Measurements from ENCODE around the gene HCN2. TPM values are rescaled to one million over a fixed set of nuclear protein-coding genes. Genes with fewer than 3 reads are reported as not detected.

The HCN2 gene
- total and polyA plus RNA-seq, 9 of the 15 experiments (the other 6 are each of a cell fraction or from before 2014, with no cell fraction given), result 0.29 to 4.2 (median 0.82) TPM; not detected in 2

DNA sequence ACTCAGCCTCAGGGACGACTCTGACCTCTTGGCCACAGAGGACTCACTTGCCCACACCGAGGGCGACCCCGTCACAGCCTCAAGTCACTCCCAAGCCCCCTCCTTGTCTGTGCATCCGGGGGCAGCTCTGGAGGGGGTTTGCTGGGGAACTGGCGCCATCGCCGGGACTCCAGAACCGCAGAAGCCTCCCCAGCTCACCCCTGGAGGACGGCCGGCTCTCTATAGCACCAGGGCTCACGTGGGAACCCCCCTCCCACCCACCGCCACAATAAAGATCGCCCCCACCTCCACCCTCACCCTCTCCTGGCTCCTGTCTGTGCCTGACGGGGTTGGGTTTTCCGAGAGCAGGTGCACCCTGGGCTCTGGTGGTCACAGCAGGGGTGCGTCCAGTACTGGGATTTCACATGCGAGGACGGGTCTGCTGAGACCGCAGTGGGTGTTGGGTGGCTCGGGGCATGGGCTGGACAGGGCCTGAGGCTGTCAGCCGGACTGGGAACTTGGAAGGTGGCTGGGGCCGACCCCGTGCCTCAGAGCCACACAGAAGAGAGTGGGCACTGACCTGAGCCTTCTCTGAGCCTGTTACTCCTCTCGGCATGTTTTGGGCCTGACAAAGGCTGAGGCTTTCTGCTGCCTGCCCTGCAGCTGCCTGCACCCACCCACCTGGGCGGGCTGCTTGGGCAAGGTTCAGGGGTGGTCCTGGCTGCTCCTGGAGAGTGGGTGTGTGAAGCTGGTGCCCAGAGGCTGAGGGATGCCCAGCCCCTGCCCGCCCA lies 6.3 kb upstream of the HCN2 start:
- no peak for FAIRE-seq
- ChIA-PET CTCF (ENCODE audit: low intra/inter-chr PET ratio) (interaction anchor here (1.1 kb wide), 1 partner anchor 151 kb away, joined by 4 read pairs; no protein-coding TSS in a partner anchor), POLR2A (interaction anchor here (0.6 to 3.1 kb wide), 6 partner anchors 9 to 255 kb away, joined by 3 to 41 read pairs (median 8); partner anchors contain the start of gene BSG)
- no peak overlapping the region for H3K4me2 ChIP-seq (ENCODE audit: insufficient read depth, low read length)
- in situ Hi-C loops (cut with MboI) (no loop called here), intact Hi-C loops (cut with micrococcal nuclease) (loop anchor here (10.0 kb wide), 2 partner anchors 49 to 151 kb away; partner anchors contain the start of gene CDC34)
- TF ChIP-seq RBFOX2 (IDR thresholded peaks at IDR 0.05; ENCODE audit: low read depth, low read length) (peak; percentile 39), POLR2G (IDR thresholded peaks at IDR 0.05; ENCODE audit: low read depth, low read length) (peak; percentile 16; the same call in 1 of the 2 replicates), BHLHE40 (IDR thresholded peaks at IDR 0.05; ENCODE audit: low read length) (no peak), ZSCAN32 (CRISPR knock-in tag; IDR thresholded peaks at IDR 0.05) (no peak), DDX20 (tag; IDR thresholded peaks at IDR 0.05; ENCODE audit: low read depth) (no peak), ZBTB7A (IDR thresholded peaks at IDR 0.05; ENCODE audit: borderline replicate concordance, control insufficient read depth, low read depth, low read length) (0 out of 2 replicates have a peak, but pooled peaks have one; percentile 16), CCNT2 (IDR thresholded peaks at IDR 0.05; ENCODE audit: borderline replicate concordance, extremely low read depth, insufficient read length, low read depth, low read length) (peak; percentile 32)
- TF ChIP-seq, protein P1, sequence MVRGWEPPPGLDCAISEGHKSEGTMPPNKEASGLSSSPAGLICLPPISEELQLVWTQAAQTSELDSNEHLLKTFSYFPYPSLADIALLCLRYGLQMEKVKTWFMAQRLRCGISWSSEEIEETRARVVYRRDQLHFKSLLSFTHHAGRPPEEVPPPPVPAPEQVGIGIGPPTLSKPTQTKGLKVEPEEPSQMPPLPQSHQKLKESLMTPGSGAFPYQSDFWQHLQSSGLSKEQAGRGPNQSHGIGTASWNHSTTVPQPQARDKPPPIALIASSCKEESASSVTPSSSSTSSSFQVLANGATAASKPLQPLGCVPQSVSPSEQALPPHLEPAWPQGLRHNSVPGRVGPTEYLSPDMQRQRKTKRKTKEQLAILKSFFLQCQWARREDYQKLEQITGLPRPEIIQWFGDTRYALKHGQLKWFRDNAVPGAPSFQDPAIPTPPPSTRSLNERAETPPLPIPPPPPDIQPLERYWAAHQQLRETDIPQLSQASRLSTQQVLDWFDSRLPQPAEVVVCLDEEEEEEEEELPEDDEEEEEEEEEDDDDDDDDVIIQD (CRISPR knock-in tag; IDR thresholded peaks at IDR 0.05), result no peak
- TF ChIP-seq, protein P2, sequence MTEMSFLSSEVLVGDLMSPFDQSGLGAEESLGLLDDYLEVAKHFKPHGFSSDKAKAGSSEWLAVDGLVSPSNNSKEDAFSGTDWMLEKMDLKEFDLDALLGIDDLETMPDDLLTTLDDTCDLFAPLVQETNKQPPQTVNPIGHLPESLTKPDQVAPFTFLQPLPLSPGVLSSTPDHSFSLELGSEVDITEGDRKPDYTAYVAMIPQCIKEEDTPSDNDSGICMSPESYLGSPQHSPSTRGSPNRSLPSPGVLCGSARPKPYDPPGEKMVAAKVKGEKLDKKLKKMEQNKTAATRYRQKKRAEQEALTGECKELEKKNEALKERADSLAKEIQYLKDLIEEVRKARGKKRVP (CRISPR knock-in tag; IDR thresholded peaks at IDR 0.05), result 0 out of 2 replicates have a peak, but pooled peaks have one; percentile 4
- H3K4me1 ChIP-seq (replicated peaks in 1 of 2; ENCODE audit: control insufficient read depth in 2 of 2, insufficient read depth in 2 of 2, low read length in 2 of 2), result peaks cover 0 to 86% of the 10 kb centered on the region in 2 experiments; a peak in 2 of 5 replicates
- no peak overlapping the region for H3K27ac ChIP-seq (ENCODE audit: extremely low read depth, low read depth, low read length)
- H3K36me3 ChIP-seq (ENCODE audit: control insufficient read depth, insufficient read depth, low read length), result peaks cover 47% of the 10 kb centered on the region; the same call in 1 of the 3 replicates
- peak; percentile 32 for ATAC-seq
- no TSS peak for BruUV-seq (replicated peaks)
- no peak overlapping the region for H3K4me3 ChIP-seq
- no peaks in the 10 kb centered on the region for H3K9me1 ChIP-seq (ENCODE audit: control insufficient read depth, insufficient read depth, low read length)
- H2AFZ ChIP-seq (ENCODE audit: low read depth, low read length), result no peak overlapping the region
- no peaks in the 10 kb centered on the region for H3K27me3 ChIP-seq (ENCODE audit: control insufficient read depth in 2 of 2, insufficient read depth in 2 of 2, low read length in 2 of 2)
- H4K20me1 ChIP-seq (replicated peaks; ENCODE audit: control insufficient read depth, insufficient read depth, low read length), result peaks cover 36% of the 10 kb centered on the region
- H3K9ac ChIP-seq (ENCODE audit: insufficient read depth in 1 of 2, low read depth in 2 of 2, low read length in 2 of 2), result peak overlapping the region in 1 of 2 experiments; percentile 35; a peak in 2 of 4 replicates
- peaks cover 22% of the 10 kb centered on the region for H3K79me2 ChIP-seq (ENCODE audit: control insufficient read depth, insufficient read depth, low read length)
- 83% methylated on average over 25 of the region's 27 CpGs for WGBS (ENCODE audit: insufficient coverage, low coverage, missing lambda C conversion rate)
- H3K9me3 ChIP-seq (replicated peaks; ENCODE audit: control insufficient read depth, insufficient read depth, low read depth, low read length), result no peaks in the 10 kb centered on the region
- DNase-seq (ENCODE audit: extremely low read depth in 1 of 4, low spot score in 3 of 4), result no peak
